ENCODE data around the gene HSPBP1. TPM values are rescaled to one million over a fixed set of nuclear protein-coding genes. Genes with fewer than 3 reads are reported as not detected.

Gene HSPBP1
- total RNA-seq, 2 donors from 2014 or later = 12.5 to 51.1 TPM

GRCh38 chr19:55250262-55251036 lies 29.5 kb downstream of the HSPBP1 start:
- Histone ChIP-seq H3K4me3 (no peak overlapping the region), H3K27ac (no peak overlapping the region), H3K4me1 (peaks cover 14% of the 10 kb centered on the region), H3K9me3 (no peaks in the 10 kb centered on the region), H3K27me3 (no peaks in the 10 kb centered on the region), H3K36me3 (replicated peaks in 1 of 2; ENCODE audit: insufficient read depth in 1 of 2, low read depth in 2 of 2) (peaks cover 0 to 5% of the 10 kb centered on the region in 2 donors)
- intact Hi-C loops (cut with DNase I) = no loop called here
- DNase-seq = no peak
- WGBS, 2 donors = 89 to 95% methylated on average over 11 to 18 of the region's 18 CpGs
- ATAC-seq = no peak
- TF ChIP-seq POLR2A (IDR thresholded peaks at IDR 0.05) (no peak), CTCF (IDR thresholded peaks at IDR 0.05) (no peak)

- TF ChIP-seq CTCF (IDR thresholded peaks at IDR 0.05) = no peak
- no peak for TF ChIP-seq POLR2A (IDR thresholded peaks at IDR 0.05)
- Histone ChIP-seq H3K27me3 (no peaks in the 10 kb centered on the region), H3K9me3 (no peaks in the 10 kb centered on the region), H3K36me3 (replicated peaks in 1 of 2; ENCODE audit: insufficient read depth in 1 of 2, low read depth in 2 of 2) (peaks cover 5 to 7% of the 10 kb centered on the region in 2 donors), H3K27ac (no peak overlapping the region), H3K4me3 (no peak overlapping the region), H3K4me1 (peaks cover 8% of the 10 kb centered on the region)
- 88 to 98% methylated on average over 10 to 11 of the region's 11 CpGs for WGBS, 2 donors
- intact Hi-C loops (cut with DNase I) = no loop called here
- ATAC-seq = no peak
- no peak for DNase-seq
These were observed 30.1 kb downstream of the HSPBP1 start for GRCh38 chr19:55249841-55250240.

- H3K36me3 ChIP-seq (replicated peaks in 1 of 2; ENCODE audit: insufficient read depth in 1 of 2, low read depth in 2 of 2) = peaks cover 7 to 13% of the 10 kb centered on the region in 2 donors
- no peak for ATAC-seq
- no peak overlapping the region for H3K4me3 ChIP-seq
- H3K9me3 ChIP-seq = no peaks in the 10 kb centered on the region
- no peaks in the 10 kb centered on the region for H3K27me3 ChIP-seq
- H3K4me1 ChIP-seq = no peaks in the 10 kb centered on the region
- no peak for DNase-seq
- no peak overlapping the region for H3K27ac ChIP-seq
- no peak for TF ChIP-seq POLR2A (IDR thresholded peaks at IDR 0.05)
- no peak for TF ChIP-seq CTCF (IDR thresholded peaks at IDR 0.05)
- WGBS, 2 donors = 76 to 88% methylated on average over 5 to 8 of the region's 9 CpGs
- intact Hi-C loops (cut with DNase I) = no loop called here
These were observed 31.2 kb downstream of the HSPBP1 start for GRCh38 chr19:55248704-55249103.

GRCh38 chr19:55248166-55248675 lies 31.7 kb downstream of the HSPBP1 start:
- Histone ChIP-seq H3K36me3 (replicated peaks in 1 of 2; ENCODE audit: insufficient read depth in 1 of 2, low read depth in 2 of 2) (peaks cover 7 to 13% of the 10 kb centered on the region in 2 donors), H3K27ac (no peak overlapping the region), H3K4me1 (no peaks in the 10 kb centered on the region), H3K27me3 (no peaks in the 10 kb centered on the region), H3K4me3 (no peak overlapping the region), H3K9me3 (no peaks in the 10 kb centered on the region)
- TF ChIP-seq CTCF (IDR thresholded peaks at IDR 0.05) = no peak
- TF ChIP-seq POLR2A (IDR thresholded peaks at IDR 0.05) = no peak
- WGBS, 2 donors = 74 to 77% methylated on average over 4 to 10 of the region's 10 CpGs
- ATAC-seq = no peak
- intact Hi-C loops (cut with DNase I) = no loop called here
- no peak for DNase-seq
